Panc1 (cell line): ENCODE results near the gene C1QTNF2.

Experiments
- TF ChIP-seq, protein P1 (sequence below): fragments of 450-650 bp; IDR thresholded peaks from 2 replicates; pipeline ENCODE4 v1.5.1; 2017; ENCODE audit warnings: mild to moderate bottlenecking
- TF ChIP-seq, protein P2 (sequence below), 2 experiments: IDR thresholded peaks; 2 replicates each; pipeline ENCODE4 v1.6.1; 2011 to 2012; ENCODE audit warnings: low read depth in 2 of 2, control low read depth in 1 of 2, low read length in 1 of 2, mild to moderate bottlenecking in 1 of 2, moderate library complexity in 1 of 2; ENCODE audit not compliant: insufficient read depth in 1 of 2

- TF ChIP-seq, protein P1, sequence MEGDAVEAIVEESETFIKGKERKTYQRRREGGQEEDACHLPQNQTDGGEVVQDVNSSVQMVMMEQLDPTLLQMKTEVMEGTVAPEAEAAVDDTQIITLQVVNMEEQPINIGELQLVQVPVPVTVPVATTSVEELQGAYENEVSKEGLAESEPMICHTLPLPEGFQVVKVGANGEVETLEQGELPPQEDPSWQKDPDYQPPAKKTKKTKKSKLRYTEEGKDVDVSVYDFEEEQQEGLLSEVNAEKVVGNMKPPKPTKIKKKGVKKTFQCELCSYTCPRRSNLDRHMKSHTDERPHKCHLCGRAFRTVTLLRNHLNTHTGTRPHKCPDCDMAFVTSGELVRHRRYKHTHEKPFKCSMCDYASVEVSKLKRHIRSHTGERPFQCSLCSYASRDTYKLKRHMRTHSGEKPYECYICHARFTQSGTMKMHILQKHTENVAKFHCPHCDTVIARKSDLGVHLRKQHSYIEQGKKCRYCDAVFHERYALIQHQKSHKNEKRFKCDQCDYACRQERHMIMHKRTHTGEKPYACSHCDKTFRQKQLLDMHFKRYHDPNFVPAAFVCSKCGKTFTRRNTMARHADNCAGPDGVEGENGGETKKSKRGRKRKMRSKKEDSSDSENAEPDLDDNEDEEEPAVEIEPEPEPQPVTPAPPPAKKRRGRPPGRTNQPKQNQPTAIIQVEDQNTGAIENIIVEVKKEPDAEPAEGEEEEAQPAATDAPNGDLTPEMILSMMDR: no peak
- TF ChIP-seq, protein P2, sequence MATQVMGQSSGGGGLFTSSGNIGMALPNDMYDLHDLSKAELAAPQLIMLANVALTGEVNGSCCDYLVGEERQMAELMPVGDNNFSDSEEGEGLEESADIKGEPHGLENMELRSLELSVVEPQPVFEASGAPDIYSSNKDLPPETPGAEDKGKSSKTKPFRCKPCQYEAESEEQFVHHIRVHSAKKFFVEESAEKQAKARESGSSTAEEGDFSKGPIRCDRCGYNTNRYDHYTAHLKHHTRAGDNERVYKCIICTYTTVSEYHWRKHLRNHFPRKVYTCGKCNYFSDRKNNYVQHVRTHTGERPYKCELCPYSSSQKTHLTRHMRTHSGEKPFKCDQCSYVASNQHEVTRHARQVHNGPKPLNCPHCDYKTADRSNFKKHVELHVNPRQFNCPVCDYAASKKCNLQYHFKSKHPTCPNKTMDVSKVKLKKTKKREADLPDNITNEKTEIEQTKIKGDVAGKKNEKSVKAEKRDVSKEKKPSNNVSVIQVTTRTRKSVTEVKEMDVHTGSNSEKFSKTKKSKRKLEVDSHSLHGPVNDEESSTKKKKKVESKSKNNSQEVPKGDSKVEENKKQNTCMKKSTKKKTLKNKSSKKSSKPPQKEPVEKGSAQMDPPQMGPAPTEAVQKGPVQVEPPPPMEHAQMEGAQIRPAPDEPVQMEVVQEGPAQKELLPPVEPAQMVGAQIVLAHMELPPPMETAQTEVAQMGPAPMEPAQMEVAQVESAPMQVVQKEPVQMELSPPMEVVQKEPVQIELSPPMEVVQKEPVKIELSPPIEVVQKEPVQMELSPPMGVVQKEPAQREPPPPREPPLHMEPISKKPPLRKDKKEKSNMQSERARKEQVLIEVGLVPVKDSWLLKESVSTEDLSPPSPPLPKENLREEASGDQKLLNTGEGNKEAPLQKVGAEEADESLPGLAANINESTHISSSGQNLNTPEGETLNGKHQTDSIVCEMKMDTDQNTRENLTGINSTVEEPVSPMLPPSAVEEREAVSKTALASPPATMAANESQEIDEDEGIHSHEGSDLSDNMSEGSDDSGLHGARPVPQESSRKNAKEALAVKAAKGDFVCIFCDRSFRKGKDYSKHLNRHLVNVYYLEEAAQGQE (IDR thresholded peaks at IDR 0.05; ENCODE audit: insufficient read depth in 1 of 2, low read depth in 2 of 2, low read length in 1 of 2): no peak
Observed at GRCh38 chr5:160327818-160328217, 42.6 kb downstream of the C1QTNF2 start.
